ENCODE results near the gene UFC1. TPM values are rescaled to one million over a fixed set of nuclear protein-coding genes. Genes with fewer than 3 reads are reported as not detected.

UFC1 gene
- total RNA-seq, 1 experiment from 2014 or later, result 63.7 TPM

- Histone ChIP-seq H3K9me3 (ENCODE audit: control insufficient read depth in 1 of 2, insufficient read depth in 1 of 2, low read depth in 1 of 2, low read length in 2 of 2) (no peaks in the 10 kb centered on the region), H3K27me3 (ENCODE audit: insufficient read depth, low read length) (no peaks in the 10 kb centered on the region), H2AFZ (ENCODE audit: low read depth, low read length, poor library complexity, severe bottlenecking) (no peak overlapping the region), H3K4me3 (replicated peaks in 1 of 2; ENCODE audit: low read depth in 1 of 2, low read length in 2 of 2) (no peak overlapping the region), H4K20me1 (ENCODE audit: insufficient read depth) (no peaks in the 10 kb centered on the region), H3K4me1 (ENCODE audit: control insufficient read depth in 1 of 2, insufficient read depth in 2 of 2, low read length in 2 of 2) (peaks cover 0 to 5% of the 10 kb centered on the region in 2 experiments; a peak in 1 of 4 replicates), H3K9me2 (ENCODE audit: insufficient read depth) (no peaks in the 10 kb centered on the region), H3K36me3 (ENCODE audit: control insufficient read depth in 1 of 2, insufficient read depth in 2 of 2, low read length in 2 of 2) (no peaks in the 10 kb centered on the region), H3K27ac (ENCODE audit: low read depth, low read length) (no peak overlapping the region), H3K4me2 (ENCODE audit: low read length) (no peak overlapping the region), H3K9ac (ENCODE audit: low read length) (no peak overlapping the region), H3K79me2 (ENCODE audit: insufficient read depth, low read length) (no peaks in the 10 kb centered on the region)
- ChIA-PET CTCF (interaction anchor here (1.2 to 1.6 kb wide), 2 partner anchors 11 to 191 kb away, joined by 5 to 6 read pairs; partner anchors contain the start of gene NDUFS2), POLR2A (no interaction called here), RAD21 (ENCODE audit: low non-redundant PET in 1 of 2, low total read pairs in 2 of 2, uncharacterized antibody in 2 of 2, unreplicated experiment in 2 of 2) (no interaction called here)
- DNase-seq (ENCODE audit: low read depth, low spot score) (no peak), ATAC-seq (no peak)
- intact Hi-C loops (cut with micrococcal nuclease), result no loop called here
- TF ChIP-seq JUND (IDR thresholded peaks at IDR 0.05) (no peak), CEBPB (IDR thresholded peaks at IDR 0.05; ENCODE audit: low read depth) (no peak), EZH2 (IDR thresholded peaks at IDR 0.05) (no peak), MAX (IDR thresholded peaks at IDR 0.05) (no peak)
- no TSS peak for BruUV-seq (replicated peaks)
Observed at GRCh38 chr1:161190962-161191521, 37.3 kb downstream of the UFC1 start.

GRCh38 chr1:161191971-161192370 is 38.2 kb downstream of the UFC1 start:
- ATAC-seq (no peak), DNase-seq (ENCODE audit: low read depth, low spot score) (no peak)
- Histone ChIP-seq H3K4me2 (ENCODE audit: low read length) (no peak overlapping the region), H4K20me1 (ENCODE audit: insufficient read depth) (no peaks in the 10 kb centered on the region), H2AFZ (ENCODE audit: low read depth, low read length, poor library complexity, severe bottlenecking) (peak overlapping the region; percentile 77), H3K27ac (ENCODE audit: low read depth, low read length) (no peak overlapping the region), H3K9me3 (ENCODE audit: control insufficient read depth in 1 of 2, insufficient read depth in 1 of 2, low read depth in 1 of 2, low read length in 2 of 2) (no peaks in the 10 kb centered on the region), H3K79me2 (ENCODE audit: insufficient read depth, low read length) (no peaks in the 10 kb centered on the region), H3K9me2 (ENCODE audit: insufficient read depth) (no peaks in the 10 kb centered on the region), H3K4me3 (replicated peaks in 1 of 2; ENCODE audit: low read depth in 1 of 2, low read length in 2 of 2) (no peak overlapping the region), H3K4me1 (ENCODE audit: control insufficient read depth in 1 of 2, insufficient read depth in 2 of 2, low read length in 2 of 2) (peaks cover 0 to 5% of the 10 kb centered on the region in 2 experiments; a peak in 1 of 4 replicates), H3K9ac (ENCODE audit: low read length) (no peak overlapping the region), H3K36me3 (ENCODE audit: control insufficient read depth in 1 of 2, insufficient read depth in 2 of 2, low read length in 2 of 2) (no peaks in the 10 kb centered on the region), H3K27me3 (ENCODE audit: insufficient read depth, low read length) (no peaks in the 10 kb centered on the region)
- RAD21 ChIA-PET (ENCODE audit: low non-redundant PET in 1 of 2, low total read pairs in 2 of 2, uncharacterized antibody in 2 of 2, unreplicated experiment in 2 of 2), result no interaction called here
- CTCF ChIA-PET, result interaction anchor here (0.8 to 1.6 kb wide), 3 partner anchors 10 to 190 kb away, joined by 3 to 6 read pairs (median 3); partner anchors contain the start of gene NDUFS2
- POLR2A ChIA-PET, result no interaction called here
- no peak for TF ChIP-seq ZFX (IDR thresholded peaks at IDR 0.05)
- TF ChIP-seq CEBPB (IDR thresholded peaks at IDR 0.05; ENCODE audit: low read depth), result no peak
- intact Hi-C loops (cut with micrococcal nuclease), result no loop called here
- BruUV-seq (replicated peaks), result no TSS peak
